Cerebellar nuclear complex (tissue), 1 donor: ENCODE data around the gene CHST15.
"Not testable (repeated sequence)": the region's sequence is repeated elsewhere in the genome, so short reads cannot be mapped to it uniquely, and the experiment has no call there.

Experiments
- DNase-seq, 2 experiments: peaks; one replicate each; lab custom pipeline; 2025; lab: John Stamatoyannopoulos, UW

CHST15 gene

GRCh38 chr10:124124769-124125161, 31.4 kb upstream of the CHST15 start:
- no peak for DNase-seq

GRCh38 chr10:124124123-124124768, 30.8 kb upstream of the CHST15 start:
- no peak for DNase-seq

GRCh38 chr10:124123156-124123555, 29.8 kb upstream of the CHST15 start:
- no peak for DNase-seq

- no peak for DNase-seq
Observed at GRCh38 chr10:124122211-124122610, 28.8 kb upstream of the CHST15 start.

GRCh38 chr10:124120410-124121061, 27.1 kb upstream of the CHST15 start:
- no peak for DNase-seq

GRCh38 chr10:124119946-124120345, 26.5 kb upstream of the CHST15 start:
- no peak for DNase-seq

- DNase-seq, result no peak
Observed at GRCh38 chr10:124119216-124119615, 25.8 kb upstream of the CHST15 start.

GRCh38 chr10:124117833-124118232, 24.4 kb upstream of the CHST15 start:
- DNase-seq, result no peak

GRCh38 chr10:124117511-124117785, 24.1 kb upstream of the CHST15 start:
- DNase-seq, result no peak

- DNase-seq, result no peak
Observed at GRCh38 chr10:124116771-124117510, 23.5 kb upstream of the CHST15 start.

- no peak for DNase-seq
Observed at GRCh38 chr10:124114696-124115095, 21.3 kb upstream of the CHST15 start.

- DNase-seq, result no peak
Observed at GRCh38 chr10:124112891-124113580, 19.6 kb upstream of the CHST15 start.

- no peak for DNase-seq
Observed at GRCh38 chr10:124110882-124111281, 17.5 kb upstream of the CHST15 start.

GRCh38 chr10:124109261-124109660, 15.9 kb upstream of the CHST15 start:
- DNase-seq, result no peak

GRCh38 chr10:124107072-124107471, 13.7 kb upstream of the CHST15 start:
- DNase-seq, result no peak

GRCh38 chr10:124106241-124106879, 13.0 kb upstream of the CHST15 start:
- no peak for DNase-seq

GRCh38 chr10:124105594-124105993, 12.2 kb upstream of the CHST15 start:
- DNase-seq, result no peak

GRCh38 chr10:124105045-124105444, 11.6 kb upstream of the CHST15 start:
- no peak for DNase-seq

GRCh38 chr10:124104011-124104627, 10.7 kb upstream of the CHST15 start:
- DNase-seq, result no peak

GRCh38 chr10:124101351-124101750, 8.0 kb upstream of the CHST15 start:
- DNase-seq, result no peak

- DNase-seq, result not testable (repeated sequence)
Observed at GRCh38 chr10:124100651-124101050, 7.3 kb upstream of the CHST15 start.

GRCh38 chr10:124100124-124100523, 6.7 kb upstream of the CHST15 start:
- DNase-seq, result no peak
